Endothelial cell of umbilical vein (primary cell): ENCODE results near the gene SLC5A11. TPM values are rescaled to one million over a fixed set of nuclear protein-coding genes. Genes with fewer than 3 reads are reported as not detected.
A peak's percentile ranks its signal among the peaks of the same experiment; 100 is the strongest.

Source experiments
- BruUV-seq: library from RNA; stranded (reverse); fragments of 400-500 nt; replicated peaks from 2 replicates; lab custom pipeline; 2021; lab: Mats Ljungman, UMichigan
- CTCF ChIA-PET: fragments of 300-600, 350-600 bp; sonication (Branson Sonifier 250); formaldehyde crosslinking; loops from one replicate; lab custom pipeline; 2021; ENCODE audit warnings: antibody characterized with exemption, inconsistent platforms; lab: Charles Lee
- POLR2A ChIA-PET: fragments of 300-600, 350-600 bp; sonication (Branson Sonifier 250); formaldehyde crosslinking; loops from one replicate; lab custom pipeline; 2021; ENCODE audit warnings: antibody characterized with exemption, inconsistent platforms; lab: Charles Lee
- DNase-seq: peaks from one replicate; pipeline ENCODE4 v3.0.0-alpha.2; 2011; ENCODE audit warnings: low read depth, low spot score
- FAIRE-seq: peaks from 2 replicates; lab custom pipeline; 2011; peaks lifted over from hg19 to GRCh38; lab: Jason Lieb, UNC
- H2AFZ ChIP-seq: 2 replicates; pipeline ENCODE4 v1.6.0; 2012; ENCODE audit warnings: low read depth, low read length, control low read depth, inconsistent platforms
- H3K27ac ChIP-seq: 2 replicates; pipeline ENCODE4 v1.5.1; 2011; ENCODE audit warnings: low read depth, mild to moderate bottlenecking, control low read depth, low read length, moderate library complexity; ENCODE audit not compliant: insufficient read depth
- H3K27me3 ChIP-seq, 2 experiments: 2 replicates each; pipeline versions ENCODE4 v1.6.0 to v1.6.1; 2011; ENCODE audit warnings: low read length in 2 of 2, mixed read lengths in 1 of 2; ENCODE audit not compliant: control insufficient read depth in 2 of 2, insufficient read depth in 2 of 2
- H3K36me3 ChIP-seq, 2 experiments: 2 replicates in 1 of 2; 3 replicates in 1 of 2; pipeline ENCODE4 v1.5.1; 2011; ENCODE audit warnings: low read length in 2 of 2, mild to moderate bottlenecking in 1 of 2, moderate library complexity in 1 of 2; ENCODE audit not compliant: control insufficient read depth in 2 of 2, insufficient read depth in 2 of 2; ENCODE audit errors: extremely low read depth in 1 of 2
- H3K4me1 ChIP-seq: 3 replicates; pipeline ENCODE4 v1.5.1; 2011; ENCODE audit warnings: mild to moderate bottlenecking, low read length; ENCODE audit not compliant: control insufficient read depth, insufficient read depth; ENCODE audit errors: extremely low read depth
- H3K4me2 ChIP-seq: 2 replicates; pipeline ENCODE4 v1.6.1; 2011; ENCODE audit warnings: low read length, control low read depth, mixed read lengths; ENCODE audit not compliant: insufficient read depth
- H3K4me3 ChIP-seq, 3 experiments: fragments of 200-600 bp in 1 of 3; sonication (generic), shearing (Covaris generic) in 1 of 3; replicated peaks in 1 of 3; 2 replicates each; pipeline ENCODE4 v1.5.1; 2011 to 2016; ENCODE audit warnings: control low read depth in 3 of 3, low read length in 3 of 3, mild to moderate bottlenecking in 2 of 3, inconsistent platforms in 1 of 3, low read depth in 1 of 3, moderate library complexity in 1 of 3; ENCODE audit not compliant: insufficient read depth in 1 of 3
- H3K79me2 ChIP-seq: 2 replicates; pipeline ENCODE4 v1.6.0; 2012; ENCODE audit warnings: low read length, inconsistent platforms; ENCODE audit not compliant: control insufficient read depth, insufficient read depth
- H3K9ac ChIP-seq: replicated peaks from 2 replicates; pipeline ENCODE3; 2011; ENCODE audit warnings: low read length, control low read depth; ENCODE audit not compliant: insufficient read depth; ENCODE audit errors: extremely low read depth
- H3K9me1 ChIP-seq: replicated peaks from 3 replicates; pipeline ENCODE4 v1.6.0; 2011; ENCODE audit warnings: mild to moderate bottlenecking, low read length; ENCODE audit not compliant: control insufficient read depth, insufficient read depth; ENCODE audit errors: extremely low read depth
- H3K9me3 ChIP-seq: replicated peaks from 2 replicates; pipeline ENCODE4 v1.5.1; 2012; ENCODE audit warnings: low read length, inconsistent platforms; ENCODE audit not compliant: control insufficient read depth, insufficient read depth
- H4K20me1 ChIP-seq: replicated peaks from 2 replicates; pipeline ENCODE3; 2011; ENCODE audit warnings: mild to moderate bottlenecking, low read length; ENCODE audit not compliant: control insufficient read depth, insufficient read depth; ENCODE audit errors: extremely low read depth
- CTCF ChIP-seq, 2 donors: IDR thresholded peaks; 1 replicate in 1 of 2; 2 replicates in 1 of 2; pipeline ENCODE4 v1.5.1; 2011; ENCODE audit warnings: low read length in 2 of 2, mild to moderate bottlenecking in 2 of 2, moderate library complexity in 2 of 2, control low read depth in 1 of 2, inconsistent platforms in 1 of 2, low read depth in 1 of 2; ENCODE audit not compliant: insufficient read depth in 1 of 2; ENCODE audit errors: extremely low read depth in 1 of 2
- EZH2 ChIP-seq: IDR thresholded peaks from 2 replicates; pipeline ENCODE4 v1.6.1; 2012; ENCODE audit warnings: borderline replicate concordance, low read depth, mild to moderate bottlenecking, moderate library complexity, low read length, inconsistent platforms; ENCODE audit not compliant: severe bottlenecking
- FOS ChIP-seq: IDR thresholded peaks from 2 replicates; pipeline ENCODE4 v1.6.1; 2011; ENCODE audit warnings: mild to moderate bottlenecking, low read length, moderate library complexity, borderline replicate concordance; ENCODE audit not compliant: insufficient read depth
- GATA2 ChIP-seq: IDR thresholded peaks from 2 replicates; pipeline ENCODE4 v1.7.0; 2011; ENCODE audit warnings: low read depth, mild to moderate bottlenecking, moderate library complexity, mixed read lengths, low read length; ENCODE audit not compliant: insufficient read length, insufficient read depth
- JUN ChIP-seq: IDR thresholded peaks from 2 replicates; pipeline ENCODE4 v1.6.1; 2011; ENCODE audit warnings: borderline replicate concordance, low read depth; ENCODE audit not compliant: insufficient read length, insufficient read depth
- MAX ChIP-seq: IDR thresholded peaks from 2 replicates; pipeline ENCODE4 v1.6.1; 2011; ENCODE audit not compliant: insufficient read depth, insufficient read length
- MYC ChIP-seq: IDR thresholded peaks from one replicate; pipeline ENCODE4 v1.6.1; 2011; ENCODE audit warnings: mild to moderate bottlenecking, low read depth, low read length
- POLR2A ChIP-seq: IDR thresholded peaks from 2 replicates; pipeline ENCODE4 v1.6.1; 2012; ENCODE audit warnings: low read depth, mild to moderate bottlenecking, control low read depth, low read length
- POLR2AphosphoS5 ChIP-seq: IDR thresholded peaks from 2 replicates; pipeline ENCODE4 v1.6.1; 2012; ENCODE audit warnings: low read depth, mild to moderate bottlenecking, control low read depth, low read length, moderate library complexity; ENCODE audit not compliant: insufficient read depth
- dilution Hi-C: fragments of 300-500 bp; cut with MboI; formaldehyde crosslinking; loops from one replicate; pipeline ENCODE4 v1.15.0; 2019; ENCODE audit warnings: low sequenced_read_pairs; ENCODE audit not compliant: extremely low pct_ligation_motif_present
- intact Hi-C: fragments of 100-400 bp; cut with micrococcal nuclease; formaldehyde crosslinking; loops from one replicate; pipeline ENCODE4 v1.10.0; 2022
- polyA plus RNA-seq, 4 experiments: library from polyadenylated mRNA; depleted of rRNA in 3 of 4; stranded (reverse) in 3 of 4; unstranded in 1 of 4; fragments of >200 nt; gene quantifications; 2 replicates each; pipeline versions ENCODE4 v1.2.1 to v1.2.3, GENCODE V29; 2011 to 2012; ENCODE audit warnings: missing spikeins in 1 of 4
- total RNA-seq: library from RNA; stranded (reverse); gene quantifications from 2 replicates; pipeline ENCODE4 v1.2.3, GENCODE V29; 2021

The SLC5A11 gene
- total and polyA plus RNA-seq, 2 donors (not counting 3 experiments of a cell fraction or from before 2014, with no cell fraction given), result 0.12 TPM; not detected in 1

- Histone ChIP-seq H3K27me3 (no peaks in the 10 kb centered on the region), H3K4me2 (no peak overlapping the region), H4K20me1 (no peaks in the 10 kb centered on the region), H3K36me3 (no peaks in the 10 kb centered on the region), H3K4me1 (peaks cover 12% of the 10 kb centered on the region), H2AFZ (no peak overlapping the region), H3K9ac (no peak overlapping the region), H3K9me1 (no peaks in the 10 kb centered on the region), H3K9me3 (no peaks in the 10 kb centered on the region), H3K79me2 (no peaks in the 10 kb centered on the region), H3K27ac (no peak overlapping the region), H3K4me3 (no peak overlapping the region)
- ChIA-PET CTCF (interaction anchor here (0.6 to 1.7 kb wide), 32 partner anchors 9 to 391 kb away, joined by 3 to 27 read pairs (median 4); no protein-coding TSS in a partner anchor), POLR2A (no interaction called here)
- intact Hi-C loops, result loop anchor here (2.0 to 10.0 kb wide), 3 partner anchors 150 to 390 kb away; no protein-coding TSS in a partner anchor
- dilution Hi-C loops, result no loop called here
- TF ChIP-seq CTCF (IDR thresholded peaks at IDR 0.05; ENCODE audit: extremely low read depth in 1 of 2, insufficient read depth in 1 of 2, low read depth in 1 of 2, low read length in 2 of 2) (peak; percentile 44 to 64), POLR2AphosphoS5 (no peak)
- FAIRE-seq, result peak; percentile 73
- peak; percentile 52 for DNase-seq
- BruUV-seq, result no TSS peak
Observed at GRCh38 chr16:24834459-24835335, 11.1 kb upstream of the SLC5A11 start.

- no peak for DNase-seq
- Histone ChIP-seq H3K9ac (no peak overlapping the region), H3K4me1 (peaks cover 12% of the 10 kb centered on the region), H3K9me1 (no peaks in the 10 kb centered on the region), H2AFZ (no peak overlapping the region), H3K79me2 (no peaks in the 10 kb centered on the region), H4K20me1 (no peaks in the 10 kb centered on the region), H3K9me3 (no peaks in the 10 kb centered on the region), H3K4me2 (no peak overlapping the region), H3K4me3 (no peak overlapping the region), H3K36me3 (no peaks in the 10 kb centered on the region), H3K27ac (no peak overlapping the region), H3K27me3 (no peaks in the 10 kb centered on the region)
- dilution Hi-C loops, result no loop called here
- POLR2A ChIA-PET, result no interaction called here
- no TSS peak for BruUV-seq
- CTCF ChIA-PET, result interaction anchor here (1.0 kb wide), 1 partner anchor 70 kb away, joined by 4 read pairs; no protein-coding TSS in a partner anchor
- intact Hi-C loops, result loop anchor here (10.0 kb wide), 2 partner anchors 148 to 218 kb away; no protein-coding TSS in a partner anchor
- TF ChIP-seq MAX (no peak), POLR2AphosphoS5 (no peak), MYC (no peak), FOS (no peak), CTCF (IDR thresholded peaks at IDR 0.05; ENCODE audit: extremely low read depth in 1 of 2, insufficient read depth in 1 of 2, low read depth in 1 of 2, low read length in 2 of 2) (no peak), POLR2A (no peak), JUN (no peak), GATA2 (no peak), EZH2 (no peak)
- no peak for FAIRE-seq
Observed at GRCh38 chr16:24836836-24837235, 8.9 kb upstream of the SLC5A11 start.
